Measurements from ENCODE around the gene ZNF492. TPM values are rescaled to one million over a fixed set of nuclear protein-coding genes. Genes with fewer than 3 reads are reported as not detected.

The ZNF492 gene
- total RNA-seq, 1 experiment from 2014 or later = not detected

DNA sequence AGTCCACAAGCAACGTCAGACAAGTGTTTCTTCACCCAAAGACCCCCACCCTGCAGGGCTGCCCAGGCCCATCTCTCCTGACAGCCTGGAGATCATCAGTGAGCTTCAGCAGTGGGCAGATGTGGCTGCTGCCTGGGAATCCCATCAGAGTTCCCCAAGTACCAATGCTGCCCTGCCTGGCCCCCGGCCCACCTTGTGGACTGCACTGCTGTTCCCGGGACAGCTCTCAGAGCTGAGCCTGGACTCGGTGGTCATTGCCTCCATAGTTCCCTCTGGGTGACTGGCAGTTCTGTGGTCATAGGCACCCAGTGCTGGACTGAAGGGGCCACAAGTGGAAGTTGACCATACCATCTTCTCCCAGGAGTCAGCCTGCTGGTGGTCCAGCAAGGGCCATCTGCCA, 24.5 kb upstream of the ZNF492 start:
- no peaks in the 10 kb centered on the region for H3K23me2 ChIP-seq (ENCODE audit: insufficient read length, low read depth, low read length, poor library complexity, severe bottlenecking)
- H3K27ac ChIP-seq (ENCODE audit: insufficient read length, low read depth, low read length) = no peak overlapping the region
- no peak overlapping the region for H2BK20ac ChIP-seq (ENCODE audit: low read depth, low read length, poor library complexity, severe bottlenecking)
- H4K8ac ChIP-seq (replicated peaks; ENCODE audit: insufficient read length, low read depth, low read length) = no peak overlapping the region
- no peak for TF ChIP-seq CTCF (conservative IDR thresholded peaks at IDR 0.05)
- H3K18ac ChIP-seq (ENCODE audit: insufficient read length, low read depth, low read length) = no peak overlapping the region
- H3K23ac ChIP-seq (ENCODE audit: insufficient read length, low read depth, low read length) = no peak overlapping the region
- no peak overlapping the region for H3T11ph ChIP-seq (ENCODE audit: low read length)
- no peak overlapping the region for H2BK15ac ChIP-seq (ENCODE audit: low read depth, low read length)
- H4K20me1 ChIP-seq (ENCODE audit: control insufficient read depth, insufficient read depth, insufficient read length) = no peaks in the 10 kb centered on the region
- no peak overlapping the region for H3K4ac ChIP-seq (ENCODE audit: low read depth, low read length)
- WGBS (ENCODE audit: extremely low coverage, insufficient read length, low lambda C conversion rate) = no CpG with 5 or more reads among the region's 4 CpGs
- no peaks in the 10 kb centered on the region for H3K27me3 ChIP-seq (ENCODE audit: insufficient read depth, low read length)
- H2AK5ac ChIP-seq (ENCODE audit: insufficient read length, low read length) = no peak overlapping the region
- no peak overlapping the region for H2BK5ac ChIP-seq (ENCODE audit: insufficient read length, low read length)
- no peak overlapping the region for H3K4me2 ChIP-seq (ENCODE audit: insufficient read depth, insufficient read length, low read length)
- no peak overlapping the region for H3K56ac ChIP-seq (ENCODE audit: insufficient read length, low read depth, low read length)
- H3K9me3 Mint-ChIP-seq = peaks cover 99% of the 10 kb centered on the region in 2 experiments
- no peaks in the 10 kb centered on the region for H3K79me1 ChIP-seq (ENCODE audit: insufficient read depth, low read depth, low read length, poor library complexity, severe bottlenecking)
- H3K36me3 Mint-ChIP-seq (ENCODE audit: insufficient read depth in 1 of 3, low read depth in 3 of 3) = peaks cover 27 to 47% (median 35%) of the 10 kb centered on the region in 3 experiments
- H2AFZ ChIP-seq (ENCODE audit: low read length) = no peak overlapping the region
- no peak overlapping the region for H4K5ac ChIP-seq (ENCODE audit: insufficient read length, low read depth, low read length)
- H3K4me1 ChIP-seq (ENCODE audit: insufficient read depth, low read length) = no peaks in the 10 kb centered on the region
- H3K9me3 ChIP-seq (ENCODE audit: control insufficient read depth, low read depth, low read length) = peaks cover 92% of the 10 kb centered on the region
- H3K27me3 Mint-ChIP-seq (ENCODE audit: low read depth) = no peaks in the 10 kb centered on the region; the same call in 1 of the 2 replicates
- H3K4me1 Mint-ChIP-seq = no peaks in the 10 kb centered on the region
- H3K4me3 Mint-ChIP-seq = no peak overlapping the region
- no peak overlapping the region for H2BK120ac ChIP-seq (ENCODE audit: low read depth, low read length, poor library complexity, severe bottlenecking)
- no peak overlapping the region for H3K14ac ChIP-seq (ENCODE audit: insufficient read depth, low read length)
- H3K27ac Mint-ChIP-seq = no peak overlapping the region
- H3K79me2 ChIP-seq (ENCODE audit: insufficient read depth, low read length) = no peaks in the 10 kb centered on the region
- H4K91ac ChIP-seq (ENCODE audit: insufficient read length, low read depth, low read length) = no peak overlapping the region
- no peak overlapping the region for H3K9ac ChIP-seq (ENCODE audit: extremely low read depth, insufficient read length, low read length)
- DNase-seq = no peak
- H2BK12ac ChIP-seq (ENCODE audit: insufficient read length, low read depth, low read length) = no peak overlapping the region
